ENCODE data around the gene HNRNPA3. TPM values are rescaled to one million over a fixed set of nuclear protein-coding genes. Genes with fewer than 3 reads are reported as not detected.
"Not testable (repeated sequence)": the region's sequence is repeated elsewhere in the genome, so short reads cannot be mapped to it uniquely, and the experiment has no call there.

HNRNPA3 gene
- total RNA-seq: 55.1 TPM

- DNase-seq (ENCODE audit: low spot score) (peak; percentile 100), ATAC-seq (peak; percentile 92)
Measured at GRCh38 chr2:177212106-177212890, at the start of gene HNRNPA3. HNRNPA3 (plus strand) TSS chr2:177212794; CDS start chr2:177212800, 6 bp downstream.

GRCh38 chr2:177164131-177164530 is 48.5 kb upstream of the HNRNPA3 start:
- ATAC-seq (no peak), DNase-seq (ENCODE audit: low spot score) (no peak)

DNA sequence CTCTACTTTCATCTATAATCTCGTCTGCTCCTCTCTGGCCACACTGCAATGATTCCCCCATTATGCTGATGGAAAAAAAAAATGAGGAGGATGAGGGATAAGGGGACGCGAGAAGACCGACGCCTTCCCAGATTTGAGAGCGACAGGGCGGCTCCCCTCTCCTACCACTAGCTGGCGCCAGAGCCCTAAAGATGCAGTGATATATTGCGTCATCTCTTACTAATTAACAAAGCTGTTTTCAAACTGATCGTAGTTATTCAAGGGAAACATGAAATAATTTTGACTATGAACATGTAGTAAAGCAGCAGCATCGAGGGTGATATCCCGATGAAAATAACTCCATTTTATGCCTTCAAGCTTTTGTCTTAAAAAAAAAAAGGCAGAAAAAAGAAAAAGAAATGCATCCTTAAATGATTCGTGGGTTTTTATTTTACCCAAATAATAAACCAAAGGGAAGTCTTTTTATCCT is 48.0 kb upstream of the HNRNPA3 start:
- peak; percentile 83 for DNase-seq (ENCODE audit: low spot score)
- peak; percentile 88 for ATAC-seq

DNA sequence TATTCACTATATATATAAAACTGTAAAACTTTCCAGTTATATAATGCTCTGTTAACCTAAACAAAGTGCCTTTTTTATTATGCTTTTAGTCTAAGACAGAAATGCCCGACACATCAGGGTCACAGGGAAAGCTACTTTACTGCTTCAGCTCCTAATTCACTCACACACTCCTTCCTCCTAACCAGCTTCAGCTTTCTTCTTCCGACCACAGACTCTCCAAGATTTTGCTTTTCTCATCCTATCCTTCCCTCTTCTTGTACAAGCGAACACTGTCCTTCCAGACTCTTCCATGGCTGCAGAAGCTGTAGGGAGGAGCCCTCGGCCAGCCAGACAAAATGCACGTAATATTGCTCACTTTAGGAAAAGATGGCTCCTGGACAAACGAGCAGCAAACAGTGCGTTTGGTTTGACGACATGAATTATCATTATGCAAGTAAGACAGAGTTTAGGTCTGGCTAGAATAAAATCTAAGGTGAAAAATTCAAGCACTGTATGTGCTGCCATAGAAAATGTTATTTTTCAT is 47.5 kb upstream of the HNRNPA3 start:
- peak; percentile 68 for DNase-seq (ENCODE audit: low spot score)
- ATAC-seq: peak; percentile 76

- ATAC-seq (peak; percentile 56), DNase-seq (ENCODE audit: low spot score) (no peak)
Measured at GRCh38 chr2:177165721-177166711, 46.6 kb upstream of the HNRNPA3 start.

- DNase-seq (ENCODE audit: low spot score) (no peak), ATAC-seq (no peak)
Measured at GRCh38 chr2:177169810-177170514, 42.6 kb upstream of the HNRNPA3 start.

GRCh38 chr2:177171418-177171865 is 41.2 kb upstream of the HNRNPA3 start:
- ATAC-seq (peak; percentile 34), DNase-seq (ENCODE audit: low spot score) (no peak)

- DNase-seq (ENCODE audit: low spot score) (no peak), ATAC-seq (no peak)
Measured at GRCh38 chr2:177172034-177172880, 40.3 kb upstream of the HNRNPA3 start.

DNA sequence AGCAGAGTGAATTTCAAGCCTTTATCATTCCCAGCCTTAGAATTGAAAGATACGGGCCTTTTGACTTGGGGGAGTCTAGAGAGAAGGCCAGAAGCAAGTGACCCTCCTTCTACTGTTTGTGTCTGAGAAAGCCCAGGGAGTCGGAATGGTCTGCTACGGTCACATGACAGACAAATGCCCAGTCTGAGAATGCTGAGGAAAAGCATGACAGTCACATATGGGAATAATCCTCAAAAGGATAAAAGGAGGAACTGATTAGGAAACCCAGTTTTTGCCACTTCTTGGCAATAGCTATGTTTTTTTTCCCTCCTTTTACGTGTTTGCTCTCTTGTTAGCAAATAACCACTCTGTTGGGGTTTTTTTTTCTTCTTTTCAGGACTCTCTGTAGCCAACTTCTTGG is 38.1 kb upstream of the HNRNPA3 start:
- ATAC-seq: no peak
- no peak for DNase-seq (ENCODE audit: low spot score)

- no peak for ATAC-seq
- no peak for DNase-seq (ENCODE audit: low spot score)
Measured at GRCh38 chr2:177175917-177176668, 36.5 kb upstream of the HNRNPA3 start.

- no peak for DNase-seq (ENCODE audit: low spot score)
- ATAC-seq: no peak
Measured at GRCh38 chr2:177178797-177179196, 33.8 kb upstream of the HNRNPA3 start.

- ATAC-seq: no peak
Measured at GRCh38 chr2:177179227-177179626, 33.4 kb upstream of the HNRNPA3 start.

DNA sequence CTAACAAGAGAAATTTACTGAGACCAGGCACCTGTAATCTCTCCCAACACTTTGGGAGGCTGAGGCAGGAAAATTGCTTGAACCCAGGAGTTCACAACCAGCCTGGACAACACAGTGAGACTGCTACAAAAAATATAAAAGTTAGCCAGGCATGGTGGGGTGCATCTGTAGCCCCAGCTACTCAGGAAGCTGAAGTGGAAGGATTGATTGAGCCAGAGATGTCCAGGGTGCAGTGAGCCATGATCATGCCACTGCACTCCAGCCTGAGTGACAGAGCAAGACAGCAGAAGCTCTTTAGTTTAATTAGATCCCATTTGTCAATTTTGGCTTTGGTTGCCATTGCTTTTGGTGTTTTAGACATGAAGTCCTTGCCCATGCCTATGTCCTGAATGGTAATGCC is 32.9 kb upstream of the HNRNPA3 start:
- not testable (repeated sequence) for DNase-seq (ENCODE audit: low spot score); ATAC-seq

More at GRCh38 chr2:177179227-177179626, 33.4 kb upstream of the HNRNPA3 start:
- DNase-seq (ENCODE audit: low spot score): no peak

DNA sequence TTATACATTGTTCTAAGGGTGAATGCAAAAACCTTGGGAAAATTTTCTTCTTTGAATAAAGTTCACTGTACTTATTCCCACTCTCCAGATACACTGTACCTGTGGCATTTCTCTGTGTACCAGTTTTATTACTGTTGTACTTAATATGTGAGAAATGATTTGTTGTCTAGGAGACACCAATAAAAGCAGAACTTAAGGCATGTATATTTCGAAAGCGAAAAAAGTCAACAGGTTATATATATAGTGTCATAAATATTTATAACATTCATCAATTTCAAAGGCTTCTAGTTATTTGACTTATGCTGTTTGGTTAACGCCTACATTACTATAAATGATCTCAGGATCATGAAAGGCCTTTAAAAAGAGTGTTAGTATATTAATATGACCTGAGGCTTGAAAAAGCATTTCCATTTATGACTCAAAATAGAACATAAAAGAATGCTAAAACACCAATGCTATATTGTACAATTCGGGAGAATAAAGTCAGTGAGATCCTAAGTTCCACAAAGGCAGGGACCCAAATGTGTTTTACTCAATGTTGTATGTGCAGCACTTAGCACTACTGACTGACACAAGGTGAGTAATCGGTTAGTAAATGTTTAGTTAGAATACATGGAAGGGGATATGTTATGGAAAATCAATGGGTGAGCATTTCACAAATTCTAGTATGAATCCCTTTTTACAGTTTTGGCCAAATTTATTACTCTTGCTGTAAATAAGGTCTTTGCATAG is 32.2 kb upstream of the HNRNPA3 start:
- ATAC-seq (no peak), DNase-seq (ENCODE audit: low spot score) (no peak)

GRCh38 chr2:177183860-177184259 is 28.7 kb upstream of the HNRNPA3 start:
- ATAC-seq (peak; percentile 77), DNase-seq (ENCODE audit: low spot score) (no peak)

DNA sequence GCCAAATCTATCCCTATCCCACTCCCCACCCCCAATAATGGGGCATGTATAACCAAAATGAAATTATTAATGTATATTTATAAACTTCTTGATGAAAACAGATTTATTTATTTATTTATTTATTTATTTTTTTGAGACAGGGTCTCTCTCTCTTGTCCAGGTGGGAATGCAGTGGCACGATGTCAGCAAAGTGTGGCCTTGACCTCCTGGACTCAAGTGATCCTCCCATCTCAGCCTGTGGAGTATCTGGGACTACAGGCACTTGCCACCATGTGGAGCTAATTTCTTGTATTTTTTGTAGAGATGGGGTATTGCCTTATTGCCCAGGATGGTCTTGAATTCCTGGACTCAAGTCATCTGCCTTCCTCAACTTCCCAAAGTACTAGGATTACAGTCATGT is 28.0 kb upstream of the HNRNPA3 start:
- ATAC-seq (no peak), DNase-seq (ENCODE audit: low spot score) (no peak)

DNA sequence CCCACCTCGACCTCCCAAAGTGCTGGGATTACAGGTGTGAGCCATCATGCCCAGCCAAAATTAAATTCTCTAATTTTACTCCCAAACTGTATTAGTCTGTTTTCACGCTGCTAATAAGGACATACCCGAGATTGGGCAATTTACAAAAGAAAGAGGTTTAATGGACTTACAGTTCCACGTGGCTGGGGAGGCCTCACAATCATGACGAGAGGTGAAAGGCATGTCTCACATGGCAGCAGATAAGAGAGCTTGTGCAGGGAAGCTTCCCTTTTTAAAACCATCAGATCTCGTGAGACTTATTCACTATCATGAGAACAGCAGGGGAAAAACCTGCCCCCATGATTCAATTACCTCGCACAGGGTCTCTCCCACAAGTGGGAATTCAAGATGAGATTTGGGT is 26.6 kb upstream of the HNRNPA3 start:
- DNase-seq (ENCODE audit: low spot score); ATAC-seq: not testable (repeated sequence)

Measured in left lobe of liver (tissue), 2 donors.